NCI-H2171 (cell line): ENCODE measurements around the gene TSHR.

Source experiments
- DNase-seq: peaks from one replicate; lab custom pipeline; 2025; lab: John Stamatoyannopoulos, UW

The TSHR gene

DNA sequence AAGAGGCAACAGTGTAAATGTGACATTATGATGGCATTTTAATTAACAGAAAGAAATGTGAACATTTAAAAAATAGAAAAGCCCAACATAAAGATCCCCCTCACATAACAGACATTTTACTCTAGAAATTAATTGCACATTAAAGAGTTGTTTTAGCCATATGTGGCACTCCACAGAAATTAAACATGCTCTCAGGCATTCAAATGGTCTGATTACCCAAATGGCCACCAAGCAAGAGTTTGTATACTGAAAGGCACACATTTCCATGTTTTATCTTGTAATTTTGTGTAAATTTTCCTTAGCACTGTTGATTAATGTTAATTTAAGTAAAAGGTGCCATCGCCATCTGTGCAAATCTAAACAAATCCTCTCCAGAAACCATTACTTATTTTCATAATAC lies 221.8 kb downstream of the TSHR start:
- DNase-seq = no peak

DNA sequence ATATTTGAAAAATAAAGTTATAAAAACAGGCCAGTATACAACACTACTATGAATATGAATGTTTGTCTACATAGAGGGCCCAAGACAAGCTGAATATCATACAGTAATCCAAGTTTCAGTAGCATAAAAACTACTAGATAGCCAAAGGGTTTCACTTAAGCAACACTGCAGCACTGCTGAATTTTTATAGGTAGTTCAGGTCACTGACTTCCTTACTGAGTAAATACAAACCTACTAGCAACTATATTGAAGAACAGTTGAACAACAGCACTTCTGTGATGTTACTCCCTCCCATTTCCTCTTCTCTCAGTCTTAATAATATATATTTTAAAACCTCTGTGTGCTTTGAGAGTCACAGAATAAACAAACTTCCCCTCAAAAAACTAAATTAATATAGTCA lies 222.6 kb downstream of the TSHR start:
- no peak for DNase-seq

DNA sequence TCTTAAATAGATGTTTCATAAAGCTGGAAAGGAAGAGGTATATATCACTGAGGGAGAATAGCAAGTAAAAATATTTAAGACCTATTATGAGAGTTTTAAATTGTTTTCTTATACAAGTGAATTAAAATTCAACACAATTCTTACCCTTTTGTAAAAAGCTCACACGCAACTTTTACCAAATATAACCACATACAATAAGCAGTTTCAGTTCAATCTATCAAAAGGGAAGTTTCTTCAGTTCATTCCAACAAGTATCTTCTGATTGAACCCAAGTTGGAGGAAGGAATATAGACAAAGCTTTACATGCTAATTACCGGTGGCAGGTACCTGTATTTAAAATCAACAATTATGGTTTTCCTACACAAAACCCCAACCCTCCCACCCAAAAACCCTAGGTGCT lies 224.2 kb downstream of the TSHR start:
- DNase-seq = no peak

DNA sequence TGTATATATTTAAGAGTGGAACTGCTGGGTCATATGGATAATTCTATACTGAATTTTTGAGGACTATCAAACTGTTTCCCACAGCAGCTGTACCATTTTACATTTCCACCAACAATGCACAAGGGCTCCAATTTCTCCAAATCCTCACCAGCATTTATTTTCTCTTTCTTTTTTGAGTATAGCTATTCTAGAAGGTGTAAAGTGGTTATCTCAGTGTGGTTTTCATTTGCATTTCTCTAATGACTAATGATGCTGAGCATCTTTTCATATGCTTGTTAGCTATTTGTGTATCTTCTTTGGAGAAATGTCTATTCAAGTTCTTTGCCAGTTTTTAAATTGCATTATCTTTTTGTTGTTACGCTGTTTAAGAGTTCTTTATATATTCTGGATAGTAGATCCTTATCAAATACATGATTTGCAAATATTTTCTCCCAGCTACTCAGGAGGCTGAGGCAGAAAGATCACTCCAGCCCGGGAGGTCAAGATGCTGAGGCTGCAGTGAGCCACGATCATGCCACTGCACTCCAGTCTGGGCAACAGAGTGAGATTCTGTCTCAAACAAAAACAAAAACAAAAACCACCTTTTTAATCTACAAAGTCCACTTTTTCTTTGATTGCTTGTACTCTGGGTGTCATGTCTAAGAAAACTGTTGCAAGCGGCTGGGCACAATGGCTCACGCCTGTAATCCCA lies 232.6 kb downstream of the TSHR start:
- no peak for DNase-seq

DNA sequence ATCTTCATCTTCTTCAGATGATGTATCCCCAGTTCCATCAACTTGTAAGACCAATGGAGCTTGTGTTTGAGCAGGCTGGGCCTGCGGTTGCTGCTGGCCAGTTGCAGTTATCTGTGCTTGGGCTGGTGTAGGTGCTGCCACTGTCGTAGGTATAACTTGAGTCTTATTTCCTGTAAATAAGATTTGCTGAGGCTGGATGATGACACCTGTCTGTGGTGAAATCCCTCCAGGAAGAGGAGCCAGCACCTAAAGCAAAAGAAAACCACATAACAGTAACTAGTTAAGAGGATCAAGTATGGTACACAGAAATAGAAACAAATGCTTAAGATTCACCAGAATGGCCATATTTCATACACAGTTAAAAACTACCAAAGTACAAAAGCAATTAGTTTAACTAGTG lies 237.2 kb downstream of the TSHR start:
- DNase-seq = no peak

DNA sequence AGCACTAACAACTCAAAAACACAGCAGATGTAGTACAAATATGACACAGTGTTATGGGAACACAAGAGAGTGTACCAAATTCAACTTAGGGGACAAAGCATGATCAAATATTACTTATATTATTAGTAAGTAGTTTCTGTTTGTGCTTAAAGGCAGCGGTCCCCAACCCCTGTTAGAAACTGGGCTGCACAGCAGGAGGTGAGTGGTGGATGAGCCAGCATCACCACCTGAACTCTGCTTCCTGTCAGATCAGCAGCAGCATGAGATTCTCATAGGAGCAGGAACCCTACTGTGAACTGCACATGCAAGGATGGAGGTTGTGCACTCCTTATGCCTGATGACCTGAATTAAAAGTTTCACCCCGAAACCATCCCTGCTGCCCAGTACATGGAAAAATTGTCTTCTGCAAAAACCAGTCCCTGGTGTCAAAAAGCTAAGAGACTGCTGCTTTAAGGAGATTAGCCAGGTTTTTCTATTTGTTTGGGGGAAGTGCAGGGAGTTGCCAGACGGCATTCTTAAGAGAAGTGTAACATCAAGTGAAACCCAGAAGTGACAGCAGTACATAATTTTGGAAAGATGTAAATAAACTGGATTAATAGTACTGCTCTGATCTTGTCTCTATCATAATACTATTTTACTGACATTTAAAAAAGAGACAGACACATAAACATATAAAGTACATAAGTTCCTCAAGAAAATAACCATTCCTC lies 238.7 kb downstream of the TSHR start:
- DNase-seq = no peak
